Dermis blood vessel endothelial cell (primary cell): ENCODE results near the gene CALCOCO2. TPM values are rescaled to one million over a fixed set of nuclear protein-coding genes. Genes with fewer than 3 reads are reported as not detected.
"Not testable (repeated sequence)": the region's sequence is repeated elsewhere in the genome, so short reads cannot be mapped to it uniquely, and the experiment has no call there.

Source experiments
- DNase-seq: peaks from one replicate; pipeline ENCODE4 v3.0.0; 2010
- total RNA-seq: library from RNA; depleted of rRNA; stranded (reverse); fragments of >200 nt; gene quantifications from 2 replicates; pipeline ENCODE4 v1.2.3, GENCODE V29; 2014

CALCOCO2 gene
- total RNA-seq, 1 donor from 2014 or later = 50.2 TPM

DNA sequence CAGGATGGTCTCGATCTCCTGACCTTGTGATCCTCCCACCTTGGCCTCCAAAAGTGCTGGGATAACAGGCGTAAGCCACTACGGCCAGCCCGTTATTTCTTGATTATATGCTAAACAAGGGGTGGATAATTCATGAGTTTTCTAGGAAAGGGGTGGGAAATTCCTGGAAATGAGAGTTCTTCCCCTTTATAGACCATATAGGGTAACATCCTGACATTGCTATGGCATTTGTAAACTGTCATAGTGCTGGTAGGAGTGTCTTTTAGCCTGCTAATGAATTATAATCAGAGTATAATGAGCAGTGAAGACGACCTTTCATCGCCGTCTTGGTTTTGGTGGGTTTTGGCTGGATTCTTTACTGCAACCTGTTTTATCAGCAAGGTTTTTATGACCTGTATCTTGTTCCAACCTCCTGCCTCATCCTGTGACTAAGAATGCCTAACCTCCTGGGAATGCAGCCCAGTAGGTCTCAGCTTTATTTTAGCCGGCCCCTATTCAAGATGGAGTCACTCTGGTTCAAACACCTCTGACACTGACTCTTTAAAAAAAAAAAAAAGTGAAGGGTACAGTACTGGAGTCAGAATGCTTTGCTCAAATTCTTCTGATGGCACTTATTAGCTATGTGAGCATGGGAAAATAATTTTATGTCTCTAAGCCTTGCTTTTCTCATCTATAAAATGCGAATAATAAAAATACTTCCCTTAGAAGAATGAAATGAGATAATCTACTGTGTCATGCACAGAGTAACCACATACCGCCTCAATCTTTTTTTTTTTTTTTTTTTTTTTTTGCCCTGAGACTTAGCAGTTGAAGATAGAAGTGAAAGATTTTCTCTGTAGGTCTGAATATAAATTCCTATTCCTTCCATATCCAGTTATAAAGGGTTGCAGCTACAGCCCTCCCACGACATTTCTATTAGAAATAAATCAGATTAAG is 5.1 kb upstream of the CALCOCO2 start:
- no peak for DNase-seq

GRCh38 chr17:48831549-48831883 is 681 bp downstream of the CALCOCO2 start:
- DNase-seq = no peak

DNA sequence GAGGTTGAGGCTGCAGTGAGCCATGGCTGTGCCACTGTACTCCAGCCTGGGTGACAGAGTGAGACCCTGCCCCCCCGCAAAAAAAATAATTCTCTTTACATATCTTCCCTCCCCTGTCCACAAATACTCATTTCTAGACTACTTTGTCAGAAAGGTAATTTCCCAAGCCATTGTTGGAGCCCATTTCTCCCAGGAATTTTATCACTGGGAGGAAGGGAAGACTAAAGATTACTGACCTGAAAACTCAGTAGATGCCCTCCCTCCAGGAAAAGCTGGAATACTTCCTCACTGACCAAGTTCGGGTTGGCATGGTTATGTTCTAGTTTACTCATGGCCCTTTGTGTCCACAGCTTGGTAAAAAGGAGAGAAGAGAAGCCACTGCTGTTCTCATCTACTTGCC is 4.1 kb downstream of the CALCOCO2 start:
- no peak for DNase-seq

GRCh38 chr17:48835971-48836370 is 5.1 kb downstream of the CALCOCO2 start:
- DNase-seq = no peak

- not testable (repeated sequence) for DNase-seq
Measured at GRCh38 chr17:48837458-48837857, 6.6 kb downstream of the CALCOCO2 start.

DNA sequence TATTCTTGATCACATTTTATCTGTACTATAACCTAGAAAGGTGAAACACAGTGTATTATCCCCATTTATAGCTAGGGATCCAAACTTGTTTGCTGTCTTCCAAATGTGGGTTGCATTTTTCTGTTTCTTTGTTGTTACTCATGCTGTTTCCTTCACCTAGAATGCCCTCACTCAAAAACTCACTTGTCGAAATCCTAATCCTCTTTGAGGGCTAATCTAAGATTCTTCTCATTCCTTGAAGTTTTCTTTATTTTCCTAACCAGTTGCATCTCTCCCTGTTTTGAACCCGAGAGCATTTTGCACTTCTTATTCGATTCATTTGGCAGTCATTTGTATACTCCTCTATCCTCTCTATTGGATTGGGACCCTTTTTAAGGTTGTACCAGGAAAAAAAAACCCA is 9.6 kb downstream of the CALCOCO2 start:
- no peak for DNase-seq

GRCh38 chr17:48841395-48841831 is 10.6 kb downstream of the CALCOCO2 start:
- DNase-seq = peak; percentile 74

GRCh38 chr17:48842746-48843145 is 11.9 kb downstream of the CALCOCO2 start:
- peak; percentile 13 for DNase-seq

GRCh38 chr17:48843187-48843900 is 12.5 kb downstream of the CALCOCO2 start:
- peak; percentile 10 for DNase-seq

- DNase-seq = no peak
Measured at GRCh38 chr17:48850792-48851323, 20.0 kb downstream of the CALCOCO2 start.

GRCh38 chr17:48854774-48855476 is 24.1 kb downstream of the CALCOCO2 start:
- no peak for DNase-seq

DNA sequence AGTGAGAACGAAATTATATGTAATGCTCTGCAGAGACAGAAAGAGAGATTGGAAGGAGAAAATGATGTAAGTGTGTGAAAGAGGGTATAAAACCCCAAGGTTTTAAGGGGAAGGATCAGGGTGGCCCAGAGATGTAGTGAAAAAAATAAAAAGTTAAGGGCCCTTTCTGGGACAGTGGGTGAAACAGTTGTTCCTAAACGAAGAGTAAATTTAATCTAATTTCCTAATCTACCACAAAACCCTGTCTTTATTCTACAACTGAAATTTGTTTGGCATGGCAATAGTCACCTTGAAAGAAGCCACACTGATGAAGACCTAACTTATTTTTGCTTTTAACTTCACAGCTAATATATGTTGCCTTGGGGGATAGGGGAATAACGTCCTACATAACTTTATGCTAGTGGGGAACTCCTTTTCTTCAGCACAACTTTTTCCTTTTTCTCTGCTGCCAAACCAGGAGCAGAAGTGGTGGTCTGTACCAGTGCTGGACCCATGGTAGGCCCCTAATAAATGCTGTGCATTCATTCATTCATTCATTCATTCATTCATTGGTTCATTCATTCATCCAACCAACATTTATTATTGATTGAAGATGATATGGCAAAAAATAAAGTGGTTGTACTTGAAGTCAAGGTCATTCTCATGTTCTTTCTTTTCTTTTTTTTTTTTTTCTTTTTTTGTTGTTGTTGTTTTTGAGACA is 25.4 kb downstream of the CALCOCO2 start:
- DNase-seq = no peak

DNA sequence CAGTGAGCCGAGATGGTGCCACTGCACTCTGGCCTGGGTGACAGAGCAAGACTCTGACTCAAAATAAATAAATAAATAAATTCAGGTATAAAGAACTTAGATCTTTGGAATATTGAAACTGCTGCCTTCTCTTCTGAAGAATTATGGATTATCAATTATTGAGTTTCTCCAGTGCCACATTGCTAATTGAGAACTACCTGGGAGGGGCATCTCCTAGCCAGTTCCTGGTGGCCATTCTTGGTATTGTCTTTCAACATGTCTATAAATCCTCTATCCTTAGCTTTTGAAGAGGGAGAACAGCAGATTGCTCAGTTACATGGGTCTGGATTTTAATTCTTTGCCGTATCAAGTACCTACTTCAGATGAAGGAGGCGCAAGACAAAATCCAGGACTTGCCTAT is 29.2 kb downstream of the CALCOCO2 start:
- no peak for DNase-seq

DNA sequence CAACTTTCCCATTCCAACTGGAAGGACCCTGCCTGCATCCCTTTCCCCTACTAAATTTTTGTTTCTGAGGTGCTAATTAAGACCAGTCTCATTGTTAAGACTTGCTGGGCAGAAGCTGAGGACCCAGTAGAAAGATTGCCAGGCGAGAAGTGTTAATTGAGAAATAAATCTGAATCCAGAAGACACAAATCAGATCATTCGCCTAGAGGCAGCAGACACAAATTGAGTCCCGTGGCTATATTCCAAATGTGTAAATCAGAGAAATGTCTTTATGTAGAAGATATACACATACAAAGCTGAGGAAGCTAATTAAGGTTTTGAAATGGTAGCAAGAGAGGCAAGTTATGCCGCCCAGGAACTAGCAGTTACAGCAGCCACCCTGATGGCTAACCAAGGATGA is 29.6 kb downstream of the CALCOCO2 start:
- DNase-seq = no peak

DNA sequence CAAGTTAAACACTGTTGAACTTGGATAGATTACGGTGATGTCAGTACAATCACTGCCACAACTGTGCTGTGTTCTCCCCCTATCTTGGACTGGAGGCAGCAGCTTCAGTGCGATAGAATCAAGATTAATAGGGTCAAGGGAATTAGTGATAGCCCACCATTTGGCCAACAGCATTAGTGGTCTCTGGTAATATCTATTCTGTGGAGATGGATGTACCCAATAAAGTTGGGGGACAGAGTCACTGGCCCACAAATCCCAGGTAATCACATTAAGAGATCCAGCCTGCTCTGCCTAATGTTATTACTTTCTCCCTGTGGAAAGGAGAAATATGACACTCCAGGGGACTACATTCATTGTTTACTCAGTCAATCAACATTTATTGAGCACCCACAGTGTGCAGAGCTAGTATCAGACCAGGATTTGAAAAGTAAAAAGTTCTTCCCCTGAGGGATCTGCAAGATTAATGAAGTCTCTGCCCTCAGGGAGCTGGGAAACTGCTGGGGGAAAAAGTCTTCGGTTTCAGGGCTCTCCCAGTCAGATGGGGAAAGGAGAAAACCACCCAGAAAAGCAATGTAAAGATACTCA is 38.2 kb downstream of the CALCOCO2 start:
- DNase-seq = no peak

DNA sequence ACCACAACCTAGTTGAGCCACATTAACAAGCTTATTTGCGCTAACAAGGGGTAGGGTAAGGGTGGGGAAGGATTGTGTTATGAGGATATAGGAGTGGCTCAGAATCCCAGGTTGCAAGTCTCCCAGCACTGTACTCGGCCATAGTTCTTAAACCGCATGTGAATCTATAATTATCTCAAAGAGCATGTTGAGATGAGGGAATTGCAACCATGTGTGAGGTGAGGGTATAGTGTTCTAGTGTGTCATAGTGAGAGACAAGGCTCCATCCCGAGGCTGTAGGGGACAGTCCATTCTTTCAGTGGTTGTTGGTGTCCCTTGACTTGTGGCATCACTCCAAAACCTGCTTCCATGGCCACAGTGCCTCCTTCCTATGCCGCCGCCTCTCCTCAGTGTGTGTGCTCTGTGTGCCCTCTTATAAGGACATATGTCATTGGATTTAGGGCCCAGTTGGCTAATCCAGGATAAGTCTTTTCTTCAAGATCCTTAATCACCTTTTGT is 39.0 kb downstream of the CALCOCO2 start:
- DNase-seq = no peak

- DNase-seq = no peak
Measured at GRCh38 chr17:48871035-48871550, 40.3 kb downstream of the CALCOCO2 start.

DNA sequence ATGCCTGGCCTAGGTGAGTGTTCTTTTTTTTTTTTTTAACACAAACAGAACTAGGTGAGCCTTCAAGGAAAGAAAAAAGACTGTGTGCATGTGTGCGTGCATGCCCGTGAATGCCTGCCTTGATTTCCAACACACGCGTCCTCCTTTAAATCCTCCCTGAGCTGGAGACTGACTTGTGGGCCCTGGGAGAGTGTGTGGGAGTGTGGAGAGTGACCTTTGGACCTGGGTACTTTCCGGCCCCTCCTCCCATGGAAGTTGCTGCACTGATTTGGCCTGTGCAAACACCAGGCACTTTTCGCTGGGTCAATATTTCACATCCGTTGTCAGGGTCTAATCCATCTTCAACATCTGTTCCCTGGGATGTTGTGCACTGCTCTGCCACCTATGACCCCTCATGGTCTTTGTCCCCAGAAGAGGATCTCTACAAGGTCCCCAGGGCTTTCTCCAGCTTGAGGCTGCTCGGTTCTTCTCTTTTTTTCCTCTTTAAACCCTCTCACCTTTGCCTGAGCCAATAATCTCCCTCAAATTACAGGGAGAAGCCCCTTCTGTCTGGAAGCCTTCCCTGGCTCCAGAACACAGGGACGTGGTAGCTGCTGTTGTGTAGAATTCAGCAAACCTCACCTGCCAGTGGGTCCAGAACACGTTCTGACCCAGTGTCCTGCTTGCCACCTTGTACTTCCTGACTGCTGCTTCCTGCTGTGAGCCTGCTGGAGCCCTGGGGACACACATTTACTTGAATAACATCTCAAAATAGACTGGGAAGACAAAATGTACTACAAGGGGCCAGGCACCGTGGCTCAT is 40.9 kb downstream of the CALCOCO2 start:
- peak; percentile 60 for DNase-seq

DNA sequence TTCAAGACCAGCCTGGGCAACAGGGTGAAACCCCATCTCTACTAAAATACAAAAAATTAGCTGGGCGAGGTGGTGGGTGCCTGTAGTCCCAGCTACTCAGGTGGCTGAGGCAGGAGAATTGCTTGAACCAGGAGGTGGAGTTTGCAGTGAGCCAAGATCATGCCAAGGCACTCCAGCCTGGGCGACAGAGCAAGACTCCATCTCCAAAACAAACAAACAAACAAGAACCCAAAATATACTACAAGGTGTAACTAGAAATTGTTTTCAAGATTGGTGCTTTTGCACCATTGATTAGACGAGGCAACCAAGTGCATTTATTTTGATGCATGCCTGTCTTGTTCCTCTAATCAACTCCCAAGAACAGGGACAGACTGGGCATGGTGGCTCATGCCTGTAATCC is 41.6 kb downstream of the CALCOCO2 start:
- DNase-seq = not testable (repeated sequence)

- no peak for DNase-seq
Measured at GRCh38 chr17:48873209-48873608, 42.4 kb downstream of the CALCOCO2 start.
